GM21515 (cell line): ENCODE results near the gene DNER.
"Not testable (repeated sequence)": the region's sequence is repeated elsewhere in the genome, so short reads cannot be mapped to it uniquely, and the experiment has no call there.

ENCODE experiments used
- ATAC-seq: cut with Tn5 transposase; IDR thresholded peaks from one replicate; pipeline ENCODE4 v1.9.1; 2021; ENCODE audit not compliant: unreplicated experiment

DNER gene

GRCh38 chr2:229714080-229714735, at the start of gene DNER:
Gene DNER (minus strand): TSS chr2:229714555. CDS start chr2:229714423, 132 bp downstream.
- ATAC-seq = peak; percentile 73

- no peak for ATAC-seq
Measured at GRCh38 chr2:229761663-229762062, 47.3 kb upstream of the DNER start.

- ATAC-seq = not testable (repeated sequence)
Measured at GRCh38 chr2:229757462-229757861, 43.1 kb upstream of the DNER start.

- ATAC-seq = no peak
Measured at GRCh38 chr2:229752970-229753729, 38.8 kb upstream of the DNER start.

GRCh38 chr2:229749779-229750178, 35.4 kb upstream of the DNER start:
- ATAC-seq = no peak

GRCh38 chr2:229748950-229749349, 34.6 kb upstream of the DNER start:
- no peak for ATAC-seq

- not testable (repeated sequence) for ATAC-seq
Measured at GRCh38 chr2:229742691-229743090, 28.3 kb upstream of the DNER start.

- no peak for ATAC-seq
Measured at GRCh38 chr2:229740279-229740678, 25.9 kb upstream of the DNER start.

- ATAC-seq = no peak
Measured at GRCh38 chr2:229738024-229738625, 23.8 kb upstream of the DNER start.

GRCh38 chr2:229734410-229734809, 20.1 kb upstream of the DNER start:
- no peak for ATAC-seq

GRCh38 chr2:229733611-229734245, 19.4 kb upstream of the DNER start:
- no peak for ATAC-seq

- no peak for ATAC-seq
Measured at GRCh38 chr2:229732897-229733296, 18.5 kb upstream of the DNER start.

- ATAC-seq = no peak
Measured at GRCh38 chr2:229731916-229732315, 17.6 kb upstream of the DNER start.

- ATAC-seq = no peak
Measured at GRCh38 chr2:229731363-229731762, 17.0 kb upstream of the DNER start.

GRCh38 chr2:229728370-229728769, 14.0 kb upstream of the DNER start:
- ATAC-seq = no peak

- no peak for ATAC-seq
Measured at GRCh38 chr2:229726643-229727042, 12.3 kb upstream of the DNER start.

- no peak for ATAC-seq
Measured at GRCh38 chr2:229725716-229726574, 11.6 kb upstream of the DNER start.

GRCh38 chr2:229723192-229723591, 8.8 kb upstream of the DNER start:
- ATAC-seq = not testable (repeated sequence)

- ATAC-seq = no peak
Measured at GRCh38 chr2:229719926-229720647, 5.7 kb upstream of the DNER start.

- no peak for ATAC-seq
Measured at GRCh38 chr2:229718057-229718456, 3.7 kb upstream of the DNER start.
